Astrocyte (in vitro differentiated cells and primary cell): ENCODE data around the gene DESI1.

Experiments
- EZH2 ChIP-seq: IDR thresholded peaks from 2 replicates; pipeline ENCODE4 v1.6.1; 2012; ENCODE audit warnings: mild to moderate bottlenecking, low read length, inconsistent platforms; ENCODE audit not compliant: insufficient read depth
- TF ChIP-seq, protein P1 (sequence below): IDR thresholded peaks from 2 replicates; pipeline ENCODE4 v1.5.1; 2011; ENCODE audit warnings: low read depth, mild to moderate bottlenecking, inconsistent platforms, low read length, moderate library complexity; ENCODE audit not compliant: insufficient read depth

DNA sequence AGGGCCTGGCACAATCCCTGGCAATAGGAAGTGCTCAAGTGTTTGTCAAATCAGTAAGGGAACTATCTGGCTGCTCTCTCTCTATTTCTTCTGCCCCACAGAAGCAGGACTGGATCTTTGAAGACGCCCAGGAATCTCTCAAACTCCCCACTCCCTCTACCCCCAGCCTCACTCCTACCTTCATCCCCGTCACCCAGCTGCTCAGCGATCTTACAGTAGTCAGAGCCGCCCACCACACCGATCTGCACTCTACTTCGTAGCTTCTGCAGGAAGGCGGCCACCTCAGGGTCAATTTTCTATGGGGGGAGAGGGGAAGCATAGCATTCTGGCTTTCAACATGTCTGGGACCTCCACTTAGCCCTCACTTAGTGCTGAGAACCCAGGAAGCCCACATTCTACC lies 34.9 kb downstream of the DESI1 start:
- no peak for TF ChIP-seq EZH2
- TF ChIP-seq, protein P1, sequence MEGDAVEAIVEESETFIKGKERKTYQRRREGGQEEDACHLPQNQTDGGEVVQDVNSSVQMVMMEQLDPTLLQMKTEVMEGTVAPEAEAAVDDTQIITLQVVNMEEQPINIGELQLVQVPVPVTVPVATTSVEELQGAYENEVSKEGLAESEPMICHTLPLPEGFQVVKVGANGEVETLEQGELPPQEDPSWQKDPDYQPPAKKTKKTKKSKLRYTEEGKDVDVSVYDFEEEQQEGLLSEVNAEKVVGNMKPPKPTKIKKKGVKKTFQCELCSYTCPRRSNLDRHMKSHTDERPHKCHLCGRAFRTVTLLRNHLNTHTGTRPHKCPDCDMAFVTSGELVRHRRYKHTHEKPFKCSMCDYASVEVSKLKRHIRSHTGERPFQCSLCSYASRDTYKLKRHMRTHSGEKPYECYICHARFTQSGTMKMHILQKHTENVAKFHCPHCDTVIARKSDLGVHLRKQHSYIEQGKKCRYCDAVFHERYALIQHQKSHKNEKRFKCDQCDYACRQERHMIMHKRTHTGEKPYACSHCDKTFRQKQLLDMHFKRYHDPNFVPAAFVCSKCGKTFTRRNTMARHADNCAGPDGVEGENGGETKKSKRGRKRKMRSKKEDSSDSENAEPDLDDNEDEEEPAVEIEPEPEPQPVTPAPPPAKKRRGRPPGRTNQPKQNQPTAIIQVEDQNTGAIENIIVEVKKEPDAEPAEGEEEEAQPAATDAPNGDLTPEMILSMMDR: no peak
